ENCODE data around the gene MBOAT1. TPM values are rescaled to one million over a fixed set of nuclear protein-coding genes. Genes with fewer than 3 reads are reported as not detected.

MBOAT1 gene
- total RNA-seq, 4 donors from 2014 or later, result 17.3 to 57.0 (median 45.2) TPM

DNA sequence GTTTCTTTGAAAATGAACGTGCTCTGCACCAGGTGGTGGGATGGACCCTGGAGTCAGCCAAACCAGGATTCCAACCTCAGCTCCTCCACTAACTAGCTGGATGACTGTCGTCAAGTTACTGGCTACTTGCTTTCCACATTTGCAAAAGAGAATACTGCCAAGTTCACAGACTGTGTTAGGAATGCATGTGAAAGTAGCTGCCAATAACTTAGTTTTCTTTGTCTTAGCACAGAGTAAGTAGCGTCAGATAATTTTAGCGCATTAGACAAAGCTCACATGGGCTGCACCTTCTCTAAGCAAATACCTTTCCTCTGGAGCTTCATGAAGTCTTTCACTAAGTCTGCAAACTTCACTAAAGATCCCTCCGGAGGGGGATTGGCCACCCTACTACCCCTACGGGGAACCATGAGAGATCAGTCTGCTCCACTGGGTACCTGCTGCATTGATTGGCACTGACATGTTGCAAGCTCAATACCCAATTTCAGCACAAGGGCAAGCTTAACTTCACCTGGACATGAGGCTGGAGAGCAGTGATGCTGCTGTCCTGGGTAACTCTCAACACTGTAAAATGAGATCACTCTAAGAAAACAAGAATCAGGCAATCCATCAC lies 113.9 kb downstream of the MBOAT1 start:
- Histone ChIP-seq H3K27ac (no peak overlapping the region), H3K9me3 (no peaks in the 10 kb centered on the region), H3K27me3 (no peaks in the 10 kb centered on the region), H3K36me3 (peaks cover 0 to 16% (median 0%) of the 10 kb centered on the region in 3 donors), H3K4me3 (no peak overlapping the region), H3K4me1 (no peaks in the 10 kb centered on the region)
- TF ChIP-seq, protein P1, sequence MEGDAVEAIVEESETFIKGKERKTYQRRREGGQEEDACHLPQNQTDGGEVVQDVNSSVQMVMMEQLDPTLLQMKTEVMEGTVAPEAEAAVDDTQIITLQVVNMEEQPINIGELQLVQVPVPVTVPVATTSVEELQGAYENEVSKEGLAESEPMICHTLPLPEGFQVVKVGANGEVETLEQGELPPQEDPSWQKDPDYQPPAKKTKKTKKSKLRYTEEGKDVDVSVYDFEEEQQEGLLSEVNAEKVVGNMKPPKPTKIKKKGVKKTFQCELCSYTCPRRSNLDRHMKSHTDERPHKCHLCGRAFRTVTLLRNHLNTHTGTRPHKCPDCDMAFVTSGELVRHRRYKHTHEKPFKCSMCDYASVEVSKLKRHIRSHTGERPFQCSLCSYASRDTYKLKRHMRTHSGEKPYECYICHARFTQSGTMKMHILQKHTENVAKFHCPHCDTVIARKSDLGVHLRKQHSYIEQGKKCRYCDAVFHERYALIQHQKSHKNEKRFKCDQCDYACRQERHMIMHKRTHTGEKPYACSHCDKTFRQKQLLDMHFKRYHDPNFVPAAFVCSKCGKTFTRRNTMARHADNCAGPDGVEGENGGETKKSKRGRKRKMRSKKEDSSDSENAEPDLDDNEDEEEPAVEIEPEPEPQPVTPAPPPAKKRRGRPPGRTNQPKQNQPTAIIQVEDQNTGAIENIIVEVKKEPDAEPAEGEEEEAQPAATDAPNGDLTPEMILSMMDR (IDR thresholded peaks at IDR 0.05), result no peak
- no peak for TF ChIP-seq POLR2A (IDR thresholded peaks at IDR 0.05)
- no peak for DNase-seq

DNA sequence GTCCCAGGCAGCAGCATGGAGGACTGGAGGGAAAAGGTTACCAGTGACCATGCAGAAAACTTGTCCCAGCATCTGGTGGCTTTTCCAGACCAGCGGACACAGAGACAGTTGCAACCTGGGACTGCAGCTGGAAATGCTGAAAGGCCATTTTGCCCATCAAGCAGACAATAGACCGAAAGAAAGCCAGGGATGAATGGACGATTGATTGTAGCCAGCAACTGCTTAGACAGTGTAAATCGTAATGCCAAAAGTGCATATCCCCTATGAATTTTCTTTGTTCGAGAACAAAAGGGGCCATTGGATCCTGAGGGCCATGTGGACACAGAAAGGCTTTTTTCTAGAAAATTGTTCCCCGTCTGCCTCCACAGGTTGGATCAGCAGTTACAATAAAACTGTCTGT lies 115.7 kb downstream of the MBOAT1 start:
- no peak overlapping the region for H3K4me3 ChIP-seq
- TF ChIP-seq, protein P1 (IDR thresholded peaks at IDR 0.05), result no peak
- TF ChIP-seq POLR2A (IDR thresholded peaks at IDR 0.05), result no peak
- H3K9me3 ChIP-seq, result no peaks in the 10 kb centered on the region
- no peak for DNase-seq
- peaks cover 0 to 1% (median 0%) of the 10 kb centered on the region in 4 donors for H3K4me1 ChIP-seq
- H3K36me3 ChIP-seq, result peaks cover 0 to 9% (median 0%) of the 10 kb centered on the region in 3 donors
- no peaks in the 10 kb centered on the region for H3K27me3 ChIP-seq
- H3K27ac ChIP-seq, result no peak overlapping the region

DNA sequence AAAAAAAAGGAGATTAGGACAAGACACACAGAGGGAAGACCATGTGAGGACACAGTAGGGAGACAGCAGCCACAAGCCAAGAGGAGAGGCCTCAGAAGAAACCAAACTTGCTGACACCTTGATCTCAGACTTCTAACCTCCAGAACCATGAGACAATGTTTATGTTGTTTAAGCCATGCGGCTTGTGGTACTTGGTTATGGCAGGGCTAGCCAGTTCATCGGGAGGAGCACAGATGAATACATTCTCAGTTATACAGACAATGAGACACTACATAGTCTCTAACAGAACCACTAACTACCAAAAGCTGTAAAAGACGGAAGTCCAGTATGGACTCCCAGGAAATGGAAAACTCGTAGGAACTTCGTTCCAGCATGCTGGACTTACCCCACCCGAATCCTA lies 116.8 kb downstream of the MBOAT1 start:
- H3K4me1 ChIP-seq, result peaks cover 0 to 3% (median 0%) of the 10 kb centered on the region in 4 donors
- no peaks in the 10 kb centered on the region for H3K27me3 ChIP-seq
- no peaks in the 10 kb centered on the region for H3K36me3 ChIP-seq
- TF ChIP-seq POLR2A (IDR thresholded peaks at IDR 0.05), result no peak
- TF ChIP-seq, protein P1 (IDR thresholded peaks at IDR 0.05), result no peak
- DNase-seq, result no peak
- no peak overlapping the region for H3K4me3 ChIP-seq
- no peak overlapping the region for H3K27ac ChIP-seq
- H3K9me3 ChIP-seq, result no peaks in the 10 kb centered on the region

DNA sequence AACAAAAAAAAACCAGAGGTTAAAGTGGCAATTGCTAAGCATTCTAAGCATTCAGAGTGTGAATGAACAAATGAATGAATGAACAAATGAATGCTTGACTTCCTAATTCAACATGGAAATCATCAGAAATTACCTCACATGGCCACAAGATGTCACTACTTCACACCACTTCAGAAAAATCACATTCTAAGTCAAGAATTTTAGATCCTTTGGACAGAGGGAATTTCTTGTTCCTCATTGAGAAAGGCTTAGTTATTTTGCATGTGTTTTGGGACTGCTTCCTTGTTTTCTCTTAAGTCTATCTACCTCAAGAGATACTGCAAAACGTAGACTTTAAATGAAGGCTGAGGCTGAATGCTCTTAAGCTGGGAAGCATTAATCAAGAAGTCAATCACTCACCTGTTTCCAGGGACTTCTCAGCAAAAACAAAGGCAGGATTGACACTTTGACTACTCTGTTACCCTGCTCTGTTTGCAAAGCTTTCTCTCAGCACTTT lies 120.2 kb downstream of the MBOAT1 start:
- no peak for TF ChIP-seq POLR2A (IDR thresholded peaks at IDR 0.05)
- TF ChIP-seq, protein P1 (IDR thresholded peaks at IDR 0.05), result peak in 5 of 6 experiments; percentile 64 to 83 (median 77)
- Histone ChIP-seq H3K4me1 (peaks cover 0 to 3% (median 0%) of the 10 kb centered on the region in 4 donors), H3K36me3 (no peaks in the 10 kb centered on the region), H3K27me3 (no peaks in the 10 kb centered on the region), H3K9me3 (no peaks in the 10 kb centered on the region), H3K4me3 (no peak overlapping the region), H3K27ac (no peak overlapping the region)
- DNase-seq, result no peak

DNA sequence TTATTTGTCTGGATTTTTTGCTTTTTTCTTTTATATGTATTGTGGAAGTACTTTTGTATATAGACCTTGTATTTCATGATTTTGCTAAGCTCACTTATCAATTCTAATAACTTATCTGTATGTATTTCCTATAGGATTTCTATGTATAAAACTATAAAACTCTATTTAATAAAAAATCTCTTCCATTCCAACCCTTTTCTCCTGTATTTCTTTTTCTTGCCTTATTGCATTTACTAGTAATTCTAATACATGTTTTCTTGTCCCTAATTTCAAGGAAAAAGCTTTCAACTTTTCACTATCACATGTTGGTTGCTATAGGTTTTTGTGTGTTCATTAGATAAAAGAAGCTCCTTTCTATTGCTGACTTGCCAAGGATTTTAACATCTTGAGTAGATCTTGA lies 125.3 kb downstream of the MBOAT1 start:
- Histone ChIP-seq H3K27ac (no peak overlapping the region), H3K4me1 (peaks cover 0 to 3% (median 0%) of the 10 kb centered on the region in 4 donors), H3K27me3 (no peaks in the 10 kb centered on the region), H3K4me3 (no peak overlapping the region), H3K36me3 (no peaks in the 10 kb centered on the region), H3K9me3 (no peaks in the 10 kb centered on the region)
- TF ChIP-seq, protein P1 (IDR thresholded peaks at IDR 0.05), result no peak
- TF ChIP-seq POLR2A (IDR thresholded peaks at IDR 0.05), result no peak
- no peak for DNase-seq

Data from Peyer's patch (tissue), 4 donors.